GM13977 (cell line): Measurements from ENCODE around the gene APCDD1.

Experiments used
- DNase-seq: peaks from one replicate; pipeline ENCODE4 v3.0.0; 2012; ENCODE audit warnings: low spot score
- in situ Hi-C: fragments of 300-500 bp; cut with MboI; formaldehyde crosslinking; loops from one replicate; pipeline ENCODE4 v1.12.0; 2022; ENCODE audit warnings: low sequenced_read_pairs, low pct_unique_long_range_greater_than_20kb, mixed read lengths, inconsistent platforms; ENCODE audit not compliant: unreplicated experiment
- TF ChIP-seq, protein P1 (sequence below): IDR thresholded peaks from 2 replicates; pipeline ENCODE4 v1.5.1; 2012; ENCODE audit warnings: mild to moderate bottlenecking, control low read depth; ENCODE audit not compliant: insufficient read depth; ENCODE audit errors: extremely low read depth, missing control alignments

APCDD1 gene

DNA sequence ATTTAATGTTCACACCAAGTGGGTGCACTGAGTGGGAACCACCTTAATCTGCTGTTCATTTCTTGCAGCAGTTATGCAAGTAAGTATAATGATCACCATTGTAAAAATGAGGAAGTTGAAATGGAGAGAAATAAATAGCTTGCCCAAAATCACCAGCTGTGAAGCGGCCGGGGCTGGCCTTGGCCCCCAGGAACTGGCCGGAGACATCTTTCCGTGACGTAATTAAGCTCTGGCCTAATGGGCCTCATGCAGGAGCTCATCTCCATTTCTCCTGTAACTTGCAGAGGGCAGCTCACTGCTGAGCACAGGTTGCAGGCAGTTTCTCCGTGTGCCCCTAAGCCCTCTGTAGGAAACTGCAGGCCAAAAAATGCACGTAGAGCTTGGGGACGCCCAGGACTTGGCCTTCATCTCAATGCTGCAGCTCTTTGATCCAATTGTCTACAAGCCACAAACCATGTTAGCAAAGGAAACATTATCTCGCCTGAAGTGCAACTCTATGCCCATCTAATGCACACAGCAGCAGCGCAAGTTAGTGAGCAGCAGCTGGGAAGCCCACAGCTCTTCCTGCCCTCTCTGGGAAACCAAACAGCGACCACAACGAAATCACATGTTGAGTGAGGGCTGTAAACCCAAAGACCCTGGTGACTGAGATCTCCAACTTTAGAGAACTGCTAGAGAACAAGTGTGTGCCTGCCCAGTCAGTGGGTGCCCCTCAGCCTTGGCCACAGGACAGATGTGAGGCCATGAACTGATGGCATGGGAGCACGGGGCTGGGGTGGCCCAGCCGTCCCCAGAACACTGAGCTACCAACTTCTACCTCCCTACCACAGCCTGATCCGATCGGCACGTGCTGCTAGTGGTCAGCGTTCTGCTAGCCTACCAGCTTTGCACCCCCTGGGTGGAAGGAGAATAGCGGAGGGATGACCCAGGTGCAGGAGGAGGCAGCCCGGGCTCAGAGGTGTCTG is 28.8 kb downstream of the APCDD1 start:
- TF ChIP-seq, protein P1, sequence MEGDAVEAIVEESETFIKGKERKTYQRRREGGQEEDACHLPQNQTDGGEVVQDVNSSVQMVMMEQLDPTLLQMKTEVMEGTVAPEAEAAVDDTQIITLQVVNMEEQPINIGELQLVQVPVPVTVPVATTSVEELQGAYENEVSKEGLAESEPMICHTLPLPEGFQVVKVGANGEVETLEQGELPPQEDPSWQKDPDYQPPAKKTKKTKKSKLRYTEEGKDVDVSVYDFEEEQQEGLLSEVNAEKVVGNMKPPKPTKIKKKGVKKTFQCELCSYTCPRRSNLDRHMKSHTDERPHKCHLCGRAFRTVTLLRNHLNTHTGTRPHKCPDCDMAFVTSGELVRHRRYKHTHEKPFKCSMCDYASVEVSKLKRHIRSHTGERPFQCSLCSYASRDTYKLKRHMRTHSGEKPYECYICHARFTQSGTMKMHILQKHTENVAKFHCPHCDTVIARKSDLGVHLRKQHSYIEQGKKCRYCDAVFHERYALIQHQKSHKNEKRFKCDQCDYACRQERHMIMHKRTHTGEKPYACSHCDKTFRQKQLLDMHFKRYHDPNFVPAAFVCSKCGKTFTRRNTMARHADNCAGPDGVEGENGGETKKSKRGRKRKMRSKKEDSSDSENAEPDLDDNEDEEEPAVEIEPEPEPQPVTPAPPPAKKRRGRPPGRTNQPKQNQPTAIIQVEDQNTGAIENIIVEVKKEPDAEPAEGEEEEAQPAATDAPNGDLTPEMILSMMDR, result no peak
- DNase-seq, result peak; percentile 77
- in situ Hi-C loops, result no loop called here

DNA sequence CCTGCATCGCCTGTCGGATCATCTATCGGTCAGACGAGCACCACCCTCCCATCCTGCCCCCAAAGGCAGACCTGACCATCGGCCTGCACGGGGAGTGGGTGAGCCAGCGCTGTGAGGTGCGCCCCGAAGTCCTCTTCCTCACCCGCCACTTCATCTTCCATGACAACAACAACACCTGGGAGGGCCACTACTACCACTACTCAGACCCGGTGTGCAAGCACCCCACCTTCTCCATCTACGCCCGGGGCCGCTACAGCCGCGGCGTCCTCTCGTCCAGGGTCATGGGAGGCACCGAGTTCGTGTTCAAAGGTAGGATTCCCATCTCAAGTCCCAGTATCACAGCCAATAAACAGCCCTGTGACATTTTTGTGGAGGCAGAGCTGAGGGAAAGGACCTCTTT is 31.0 kb downstream of the APCDD1 start:
- TF ChIP-seq, protein P1, result no peak
- no peak for DNase-seq
- in situ Hi-C loops, result no loop called here

DNA sequence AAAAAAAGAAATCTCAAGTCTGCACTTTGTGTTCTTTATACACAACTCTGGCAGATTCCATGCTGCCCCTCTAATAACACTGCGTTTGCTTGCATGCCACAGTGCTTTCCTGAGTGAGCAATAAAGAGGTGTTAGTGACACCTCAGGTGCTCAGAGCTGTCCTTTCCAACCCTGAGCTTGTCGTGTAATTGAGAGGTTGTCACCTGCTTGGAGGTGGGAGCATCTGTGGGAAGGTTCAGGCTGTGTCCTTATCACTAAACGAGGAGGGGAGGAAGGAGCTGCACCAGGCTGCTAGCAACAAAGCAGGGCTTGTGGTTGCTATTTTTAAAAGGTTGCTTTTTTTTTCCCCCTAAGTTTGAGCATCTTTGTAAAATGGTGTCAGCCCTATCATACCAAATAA is 31.9 kb downstream of the APCDD1 start:
- TF ChIP-seq, protein P1, result no peak
- DNase-seq, result no peak
- in situ Hi-C loops, result no loop called here

DNA sequence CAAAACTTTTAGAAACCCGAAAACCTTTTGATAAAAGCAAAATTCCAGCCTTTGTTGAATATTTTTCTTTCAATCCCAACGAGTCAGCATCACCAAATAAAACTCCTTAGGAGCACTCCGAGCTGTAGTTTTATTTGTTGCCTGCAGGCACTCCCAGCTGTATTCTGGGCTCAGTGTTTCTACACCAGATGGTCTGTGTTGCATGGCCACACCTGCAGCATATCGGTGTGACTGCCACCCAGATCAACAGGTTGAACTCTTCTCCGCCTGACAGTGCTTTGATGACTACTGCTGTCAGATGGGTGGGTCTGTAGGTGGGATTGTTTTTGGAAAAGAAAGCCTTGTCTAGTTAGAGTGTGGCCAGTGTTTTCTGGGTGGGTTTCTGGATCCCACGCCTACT is 32.7 kb downstream of the APCDD1 start:
- in situ Hi-C loops, result no loop called here
- DNase-seq, result no peak
- TF ChIP-seq, protein P1, result no peak

DNA sequence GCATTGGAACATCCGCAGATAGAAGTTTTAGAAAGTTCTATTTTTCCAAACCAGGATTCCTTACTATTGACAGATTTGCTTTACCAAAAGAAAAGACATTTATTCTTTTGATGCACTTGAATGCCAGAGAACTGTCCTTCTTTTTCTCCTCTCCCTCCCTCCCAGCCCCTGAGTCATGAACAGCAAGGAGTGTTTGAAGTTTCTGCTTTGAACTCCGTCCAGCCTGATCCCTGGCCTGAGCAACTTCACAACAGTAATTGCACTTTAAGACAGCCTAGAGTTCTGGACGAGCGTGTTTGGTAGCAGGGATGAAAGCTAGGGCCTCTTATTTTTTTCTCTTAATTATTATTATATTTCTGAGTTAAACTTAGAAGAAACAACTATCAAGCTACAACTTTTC is 33.6 kb downstream of the APCDD1 start:
- DNase-seq, result no peak
- in situ Hi-C loops, result no loop called here
- TF ChIP-seq, protein P1, result no peak

DNA sequence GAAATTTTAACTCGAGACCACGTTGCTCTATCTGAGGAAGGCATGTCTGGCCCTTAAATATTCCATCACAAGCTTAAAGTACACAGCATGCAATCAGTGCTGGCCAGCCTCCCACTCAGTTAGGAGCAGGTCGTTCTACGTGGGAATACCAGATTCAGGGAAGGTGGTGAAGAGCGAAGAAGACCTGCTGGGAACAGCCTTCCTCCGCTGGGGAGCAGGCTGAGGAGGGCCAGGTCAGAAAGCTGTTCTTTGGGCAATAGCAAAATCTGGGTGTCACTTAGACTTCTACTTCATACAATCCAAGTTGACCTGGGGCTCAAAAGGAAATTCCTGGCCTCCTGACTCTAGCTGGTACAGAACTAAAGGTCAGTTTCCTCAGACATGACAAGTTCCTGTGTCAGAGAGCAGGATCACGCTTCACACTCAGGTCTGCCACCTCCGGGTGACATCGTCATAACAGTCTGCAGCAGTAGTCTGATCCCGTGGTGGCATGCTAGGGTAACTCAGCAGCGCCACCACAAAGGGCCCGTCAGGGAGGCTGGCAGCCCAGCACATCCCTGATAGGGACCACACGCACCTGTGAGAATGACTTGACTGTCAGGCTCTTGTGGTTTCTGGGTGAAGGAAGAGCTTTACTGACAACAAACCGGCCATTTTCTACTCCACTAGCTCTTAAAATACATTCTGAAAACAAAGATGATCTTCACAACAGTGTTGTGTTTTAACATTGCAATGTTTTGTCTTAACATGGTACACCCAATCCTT is 36.1 kb downstream of the APCDD1 start:
- DNase-seq, result peak; percentile 72
- TF ChIP-seq, protein P1, result peak; percentile 70
- in situ Hi-C loops, result no loop called here
